Progenitor cell of endocrine pancreas (in vitro differentiated cells): Measurements from ENCODE around the gene TXK. TPM values are rescaled to one million over a fixed set of nuclear protein-coding genes. Genes with fewer than 3 reads are reported as not detected.

Source experiments
- DNase-seq: peaks from one replicate; pipeline ENCODE4 v3.0.0; 2021; ENCODE audit warnings: low spot score; ENCODE audit not compliant: unreplicated experiment
- H3K27ac Mint-ChIP-seq: 2 replicates; pipeline ENCODE4 v1.8.0; 2021; ENCODE audit warnings: mild to moderate bottlenecking, moderate library complexity, mixed read lengths
- H3K27me3 Mint-ChIP-seq: 2 replicates; pipeline ENCODE4 v1.8.0; 2021; ENCODE audit warnings: mixed read lengths
- H3K36me3 Mint-ChIP-seq: 2 replicates; pipeline ENCODE4 v1.8.0; 2022; ENCODE audit warnings: mixed read lengths; ENCODE audit not compliant: insufficient read depth
- H3K4me1 Mint-ChIP-seq: 2 replicates; pipeline ENCODE4 v1.8.0; 2021; ENCODE audit warnings: low read depth, mixed read lengths
- H3K4me3 Mint-ChIP-seq: 2 replicates; pipeline ENCODE4 v1.8.0; 2021; ENCODE audit warnings: low read depth, mild to moderate bottlenecking, moderate library complexity, mixed read lengths
- H3K9me3 Mint-ChIP-seq: 2 replicates; pipeline ENCODE4 v1.8.0; 2021; ENCODE audit warnings: low read depth, mixed read lengths
- total RNA-seq: library from RNA; stranded (reverse); gene quantifications from 2 replicates; pipeline ENCODE4 v1.2.1, GENCODE V29; 2021
- TF ChIP-seq, protein P1 (sequence below): fragments of 200-600 bp; sonication (generic); IDR thresholded peaks from one replicate; pipeline ENCODE4 v1.5.0; 2021; ENCODE audit warnings: antibody characterized with exemption, mild to moderate bottlenecking; ENCODE audit not compliant: unreplicated experiment

TXK gene
- total RNA-seq, 1 donor from 2014 or later: 1.3 TPM

DNA sequence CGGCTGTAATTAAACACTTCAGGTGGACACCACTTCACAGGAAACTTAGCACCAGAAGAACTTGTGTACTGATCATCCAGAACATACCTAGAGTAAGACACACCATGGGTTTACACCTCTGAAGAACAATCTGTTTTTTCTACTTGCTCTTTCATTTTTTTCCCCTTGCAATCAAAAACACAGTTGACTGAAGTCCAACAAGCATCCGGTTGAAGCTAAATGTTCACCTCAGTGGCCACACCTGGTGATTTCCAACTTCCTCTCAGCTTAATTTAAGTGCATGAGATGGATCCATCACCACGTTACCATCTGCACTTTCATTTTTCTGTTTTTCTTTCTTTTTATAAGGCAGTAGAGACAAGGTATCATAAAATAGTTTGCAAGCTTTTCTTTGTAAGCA, 4.9 kb upstream of the TXK start:
- Mint-ChIP-seq H3K27me3 (no peaks in the 10 kb centered on the region), H3K4me3 (no peak overlapping the region), H3K9me3 (no peaks in the 10 kb centered on the region), H3K36me3 (peaks cover 10% of the 10 kb centered on the region), H3K4me1 (peaks cover 5% of the 10 kb centered on the region), H3K27ac (no peak overlapping the region)
- DNase-seq: no peak
- TF ChIP-seq, protein P1, sequence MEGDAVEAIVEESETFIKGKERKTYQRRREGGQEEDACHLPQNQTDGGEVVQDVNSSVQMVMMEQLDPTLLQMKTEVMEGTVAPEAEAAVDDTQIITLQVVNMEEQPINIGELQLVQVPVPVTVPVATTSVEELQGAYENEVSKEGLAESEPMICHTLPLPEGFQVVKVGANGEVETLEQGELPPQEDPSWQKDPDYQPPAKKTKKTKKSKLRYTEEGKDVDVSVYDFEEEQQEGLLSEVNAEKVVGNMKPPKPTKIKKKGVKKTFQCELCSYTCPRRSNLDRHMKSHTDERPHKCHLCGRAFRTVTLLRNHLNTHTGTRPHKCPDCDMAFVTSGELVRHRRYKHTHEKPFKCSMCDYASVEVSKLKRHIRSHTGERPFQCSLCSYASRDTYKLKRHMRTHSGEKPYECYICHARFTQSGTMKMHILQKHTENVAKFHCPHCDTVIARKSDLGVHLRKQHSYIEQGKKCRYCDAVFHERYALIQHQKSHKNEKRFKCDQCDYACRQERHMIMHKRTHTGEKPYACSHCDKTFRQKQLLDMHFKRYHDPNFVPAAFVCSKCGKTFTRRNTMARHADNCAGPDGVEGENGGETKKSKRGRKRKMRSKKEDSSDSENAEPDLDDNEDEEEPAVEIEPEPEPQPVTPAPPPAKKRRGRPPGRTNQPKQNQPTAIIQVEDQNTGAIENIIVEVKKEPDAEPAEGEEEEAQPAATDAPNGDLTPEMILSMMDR: no peak

DNA sequence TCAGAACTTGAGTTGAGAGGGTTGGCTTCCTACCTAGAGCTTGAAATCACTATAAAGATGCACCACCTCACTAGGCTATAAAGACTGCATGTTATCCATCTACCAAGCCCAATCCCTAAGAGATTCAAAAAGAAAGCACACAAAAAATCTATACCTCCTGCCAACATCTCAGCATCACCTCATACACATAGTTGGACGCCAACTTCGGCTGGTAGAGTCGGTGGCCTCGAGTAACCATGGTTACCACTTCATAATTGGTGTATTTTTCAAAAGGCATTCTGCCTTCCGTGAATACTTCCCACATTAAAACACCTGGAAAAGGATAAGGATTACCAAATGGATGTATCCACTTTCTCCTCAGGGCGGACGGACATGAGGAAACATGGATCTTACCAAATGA, 4.5 kb upstream of the TXK start:
- DNase-seq: no peak
- Mint-ChIP-seq H3K9me3 (no peaks in the 10 kb centered on the region), H3K4me3 (no peak overlapping the region), H3K4me1 (peaks cover 5% of the 10 kb centered on the region), H3K27ac (no peak overlapping the region), H3K27me3 (no peaks in the 10 kb centered on the region), H3K36me3 (peaks cover 10% of the 10 kb centered on the region)
- TF ChIP-seq, protein P1: no peak

DNA sequence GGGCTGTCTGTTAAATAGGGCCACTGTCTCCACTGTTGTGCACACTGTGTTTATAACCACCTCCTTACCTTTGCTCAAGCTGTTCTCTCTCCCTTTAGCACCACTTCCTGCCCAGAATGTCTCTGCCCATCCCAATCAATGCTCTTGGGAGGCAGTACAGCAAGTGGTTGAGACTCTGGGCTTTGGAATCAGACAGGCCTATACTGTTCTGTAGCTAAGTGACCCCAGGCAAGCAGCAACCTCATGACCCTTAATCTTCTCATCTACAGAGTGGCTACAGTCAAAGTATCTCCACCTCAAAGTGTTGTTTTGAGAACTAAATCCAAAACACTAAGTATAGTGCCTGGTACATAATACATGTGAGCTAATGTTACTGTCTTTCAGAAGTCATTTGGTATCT, 3.8 kb upstream of the TXK start:
- no peak for DNase-seq
- peak overlapping the region; percentile 38 for H3K27ac Mint-ChIP-seq
- no peak overlapping the region for H3K4me3 Mint-ChIP-seq
- peaks cover 5% of the 10 kb centered on the region for H3K4me1 Mint-ChIP-seq
- TF ChIP-seq, protein P1: no peak
- H3K36me3 Mint-ChIP-seq: peaks cover 10% of the 10 kb centered on the region
- no peaks in the 10 kb centered on the region for H3K9me3 Mint-ChIP-seq
- H3K27me3 Mint-ChIP-seq: no peaks in the 10 kb centered on the region

DNA sequence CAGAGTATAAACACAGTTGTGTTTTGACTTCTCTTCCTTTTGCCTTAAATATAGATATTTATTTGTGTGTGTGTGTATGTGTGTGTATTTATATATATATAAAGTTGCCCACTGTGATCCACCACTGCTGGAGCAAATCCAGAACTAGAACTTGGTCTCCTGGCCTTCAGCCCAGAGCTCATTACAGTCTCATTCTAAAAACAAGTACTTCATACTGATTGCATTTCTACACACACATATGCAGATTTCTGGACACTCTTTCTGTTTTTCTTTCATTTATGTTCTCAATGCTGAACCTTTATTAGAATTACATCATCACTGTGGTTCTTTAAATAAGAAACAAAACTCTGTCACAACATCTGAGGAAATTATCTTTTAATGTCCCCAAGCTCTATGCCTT, 381 bp downstream of the TXK start:
- Mint-ChIP-seq H3K27ac (no peak overlapping the region), H3K4me3 (no peak overlapping the region), H3K9me3 (no peaks in the 10 kb centered on the region), H3K4me1 (peaks cover 21% of the 10 kb centered on the region), H3K36me3 (peaks cover 10% of the 10 kb centered on the region), H3K27me3 (no peaks in the 10 kb centered on the region)
- TF ChIP-seq, protein P1: no peak
- no peak for DNase-seq

DNA sequence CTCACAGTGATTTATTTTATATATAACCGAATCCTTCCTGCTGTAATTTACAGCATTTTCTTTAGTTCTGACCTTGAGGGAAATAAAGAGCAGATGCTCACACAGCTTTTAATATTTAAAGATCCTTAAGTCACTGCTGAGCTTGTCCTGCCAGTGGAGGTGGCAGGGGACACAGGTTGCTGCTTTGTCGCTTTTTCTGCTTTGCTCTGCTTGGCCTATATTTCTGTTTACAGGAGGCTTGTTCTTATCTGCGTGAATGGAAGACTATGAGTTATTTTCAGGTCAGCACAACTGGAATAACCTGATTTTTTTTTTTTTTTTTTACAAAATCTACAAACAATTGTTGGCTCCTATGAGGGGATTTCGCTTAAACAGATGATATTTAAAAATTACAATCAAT, 2.3 kb downstream of the TXK start:
- Mint-ChIP-seq H3K9me3 (no peaks in the 10 kb centered on the region), H3K36me3 (peaks cover 5% of the 10 kb centered on the region), H3K27ac (peak overlapping the region; percentile 51), H3K4me3 (peak overlapping the region; percentile 49), H3K4me1 (peaks cover 34% of the 10 kb centered on the region), H3K27me3 (no peaks in the 10 kb centered on the region)
- TF ChIP-seq, protein P1: no peak
- no peak for DNase-seq
